ENCODE measurements around the gene CCDC33. TPM values are rescaled to one million over a fixed set of nuclear protein-coding genes. Genes with fewer than 3 reads are reported as not detected.

Gene CCDC33
- total and polyA plus RNA-seq, 2 donors from 2014 or later: 0.63 TPM; not detected in 1

GRCh38 chr15:74304431-74304830 is 68.3 kb downstream of the CCDC33 start:
- intact Hi-C loops (cut with DNase I): no loop called here
- no peak overlapping the region for H3K4me3 ChIP-seq (ENCODE audit: low read length in 3 of 3)
- no peak overlapping the region for H3K27ac ChIP-seq (ENCODE audit: low read depth in 2 of 2, low read length in 2 of 2)
- DNase-seq: no peak
- FAIRE-seq: no peak
- H3K36me3 ChIP-seq (ENCODE audit: control insufficient read depth in 2 of 3, insufficient read depth in 3 of 3, low read length in 3 of 3): no peaks in the 10 kb centered on the region
- no peak overlapping the region for H3K9ac ChIP-seq (ENCODE audit: low read length in 3 of 3)
- no peak for TF ChIP-seq CTCF (IDR thresholded peaks at IDR 0.05; ENCODE audit: borderline replicate concordance, extremely low read depth, insufficient read depth)
- H3K9me3 ChIP-seq (ENCODE audit: control insufficient read depth in 2 of 3, insufficient read depth in 1 of 3, low read length in 3 of 3): no peaks in the 10 kb centered on the region
- H3K27me3 ChIP-seq (ENCODE audit: control insufficient read depth, insufficient read depth, low read length): no peaks in the 10 kb centered on the region
- peaks cover 0 to 3% (median 0%) of the 10 kb centered on the region in 3 donors for H3K4me1 ChIP-seq (ENCODE audit: control insufficient read depth in 2 of 3, insufficient read depth in 2 of 3, low read depth in 1 of 3, low read length in 3 of 3)

GRCh38 chr15:74305687-74306086 is 69.6 kb downstream of the CCDC33 start:
- intact Hi-C loops (cut with DNase I): no loop called here
- no peaks in the 10 kb centered on the region for H3K36me3 ChIP-seq (ENCODE audit: control insufficient read depth in 2 of 3, insufficient read depth in 3 of 3, low read length in 3 of 3)
- DNase-seq (no peak), FAIRE-seq (no peak)
- H3K9me3 ChIP-seq (ENCODE audit: control insufficient read depth in 2 of 3, insufficient read depth in 1 of 3, low read length in 3 of 3): no peaks in the 10 kb centered on the region
- H3K27ac ChIP-seq (ENCODE audit: low read depth in 2 of 2, low read length in 2 of 2): no peak overlapping the region
- no peaks in the 10 kb centered on the region for H3K27me3 ChIP-seq (ENCODE audit: control insufficient read depth, insufficient read depth, low read length)
- TF ChIP-seq CTCF (IDR thresholded peaks at IDR 0.05; ENCODE audit: borderline replicate concordance, extremely low read depth, insufficient read depth): no peak
- H3K9ac ChIP-seq (ENCODE audit: low read length in 3 of 3): no peak overlapping the region
- peaks cover 0 to 3% (median 0%) of the 10 kb centered on the region in 3 donors for H3K4me1 ChIP-seq (ENCODE audit: control insufficient read depth in 2 of 3, insufficient read depth in 2 of 3, low read depth in 1 of 3, low read length in 3 of 3)
- no peak overlapping the region for H3K4me3 ChIP-seq (ENCODE audit: low read length in 3 of 3)

GRCh38 chr15:74306781-74307217 is 70.7 kb downstream of the CCDC33 start:
- no peaks in the 10 kb centered on the region for H3K27me3 ChIP-seq (ENCODE audit: control insufficient read depth, insufficient read depth, low read length)
- no peaks in the 10 kb centered on the region for H3K36me3 ChIP-seq (ENCODE audit: control insufficient read depth in 2 of 3, insufficient read depth in 3 of 3, low read length in 3 of 3)
- TF ChIP-seq CTCF (IDR thresholded peaks at IDR 0.05; ENCODE audit: borderline replicate concordance, extremely low read depth, insufficient read depth): no peak
- peaks cover 0 to 3% (median 0%) of the 10 kb centered on the region in 3 donors for H3K4me1 ChIP-seq (ENCODE audit: control insufficient read depth in 2 of 3, insufficient read depth in 2 of 3, low read depth in 1 of 3, low read length in 3 of 3)
- no peak overlapping the region for H3K27ac ChIP-seq (ENCODE audit: low read depth in 2 of 2, low read length in 2 of 2)
- no peak overlapping the region for H3K9ac ChIP-seq (ENCODE audit: low read length in 3 of 3)
- FAIRE-seq (no peak), DNase-seq (no peak)
- no peak overlapping the region for H3K4me3 ChIP-seq (ENCODE audit: low read length in 3 of 3)
- no peaks in the 10 kb centered on the region for H3K9me3 ChIP-seq (ENCODE audit: control insufficient read depth in 2 of 3, insufficient read depth in 1 of 3, low read length in 3 of 3)
- intact Hi-C loops (cut with DNase I): no loop called here
